Ovary (tissue), 9 donors: Measurements from ENCODE around the gene PIP5K1B. TPM values are rescaled to one million over a fixed set of nuclear protein-coding genes. Genes with fewer than 3 reads are reported as not detected.
"Not testable (repeated sequence)": the region's sequence is repeated elsewhere in the genome, so short reads cannot be mapped to it uniquely, and the experiment has no call there.

Experiments
- DNase-seq, 5 donors: peaks; one replicate each; pipeline ENCODE4 v3.0.0-alpha.2; 2019 to 2020
- H3K27ac ChIP-seq, 2 donors: fragments of 200-600 bp; one replicate each; pipeline versions ENCODE4 v1.5.1 to v1.8.0; 2019 to 2022
- H3K27me3 ChIP-seq: fragments of 200-600 bp; one replicate; pipeline ENCODE4 v1.8.0; 2022
- H3K36me3 ChIP-seq: fragments of 200-600 bp; sonication (generic); one replicate; pipeline ENCODE4 v1.5.1; 2019
- H3K4me1 ChIP-seq: one replicate; pipeline ENCODE4 v1.8.1; 2013; ENCODE audit warnings: mild to moderate bottlenecking, moderate library complexity; ENCODE audit not compliant: insufficient read depth
- H3K4me3 ChIP-seq: fragments of 200-600 bp; sonication (generic); one replicate; pipeline ENCODE4 v1.5.1; 2017
- H3K9me3 ChIP-seq, 2 donors: fragments of 200-600 bp in 1 of 2; sonication (generic) in 1 of 2; one replicate each; pipeline versions ENCODE4 v1.5.1 to v1.8.1; 2013 to 2019; ENCODE audit warnings: mild to moderate bottlenecking in 1 of 2, moderate library complexity in 1 of 2
- CTCF ChIP-seq, 3 donors: fragments of 450-650 bp in 2 of 3; fragments of 200-600 bp in 1 of 3; IDR thresholded peaks; one replicate each; pipeline versions ENCODE4 v1.5.1 to v1.8.0; 2016 to 2022; ENCODE audit warnings: antibody characterized with exemption in 3 of 3, mild to moderate bottlenecking in 1 of 3
- EP300 ChIP-seq: sonication (generic); formaldehyde crosslinking; IDR thresholded peaks from one replicate; pipeline ENCODE4 v1.6.1; 2017; ENCODE audit warnings: antibody characterized with exemption
- POLR2A ChIP-seq: fragments of 450-650 bp; IDR thresholded peaks from one replicate; pipeline ENCODE4 v1.6.1; 2017; ENCODE audit warnings: antibody characterized with exemption, mild to moderate bottlenecking, moderate library complexity
- WGBS, 3 donors: extraction: QIAGEN DNeasy Blood & Tissue Kit in 1 of 3; methylation state at CpG; one replicate each; pipeline versions ENCODE4 v1.1.5 to v1.1.7; 2013 to 2017; 5-methylcytosine and 5-hydroxymethylcytosine counted together
- intact Hi-C, 4 donors: fragments of 100-400 bp; cut with DNase I; formaldehyde crosslinking; loops; one replicate each; pipeline versions ENCODE4 v1.11.0 to v1.15.1; 2022 to 2023
- polyA plus RNA-seq, 2 donors: library from polyadenylated mRNA; stranded (reverse); fragments of 200-250 nt in 1 of 2; fragments of 350-450 nt in 1 of 2; fragmentation: Illumina TruSeq in 1 of 2; extraction: RNeasy Lipid Tissue Mini Kit (QIAGEN cat#74804) in 1 of 2; gene quantifications; one replicate each; pipeline ENCODE4 v1.2.3, GENCODE V29; 2013 to 2014
- total RNA-seq, 7 donors: library from RNA; depleted of rRNA in 2 of 7; stranded (reverse); fragments of >200 nt in 2 of 7; fragmentation: NEBNext Ultra II Directional in 3 of 7; extraction: Animal tissue kit (Norgen Biotek cat#: 25700) in 3 of 7; gene quantifications; one replicate each; pipeline versions ENCODE4 v1.1.0 to v1.2.4, GENCODE V29; 2016 to 2023
- donor health status: DM: no; HTN: no; CAD: no; lungs with moderate emphysema.
- donor health status: DM: no; HTN: no; CAD: no.
- donor health status: Bipolar disorder and iron deficiency.
- donor health status: DM: yes; HTN: yes; CAD: no.
- donor health status: DM: no; HTN: no; CAD: no.
- donor health status: DM: yes; HTN: yes; CAD: no.

Gene PIP5K1B
- total and polyA plus RNA-seq, 9 donors = 0.36 to 3.4 (median 1.0) TPM

DNA sequence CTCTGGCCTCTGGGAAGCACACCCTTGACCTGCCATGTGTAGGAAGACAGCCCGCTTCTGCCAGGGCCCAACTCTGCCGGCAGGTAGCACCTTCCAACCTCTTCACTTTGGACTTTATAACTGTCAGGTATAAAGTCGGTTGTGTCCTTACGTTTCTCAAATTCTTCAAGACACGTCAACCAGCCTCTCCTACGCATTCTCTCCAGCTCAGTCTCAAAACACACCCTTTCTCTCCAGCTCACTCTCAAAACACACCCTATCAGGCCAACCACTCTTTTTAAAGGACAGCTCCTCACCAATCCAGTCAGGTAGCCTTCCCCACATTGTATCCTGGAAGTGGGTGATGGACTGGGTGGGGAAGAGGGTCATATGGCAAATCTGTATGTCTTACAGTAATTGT, 344.1 kb downstream of the PIP5K1B start:
- H3K4me1 ChIP-seq = peaks cover 5% of the 10 kb centered on the region
- H3K9me3 ChIP-seq = no peaks in the 10 kb centered on the region
- H3K36me3 ChIP-seq = no peaks in the 10 kb centered on the region
- no peaks in the 10 kb centered on the region for H3K27me3 ChIP-seq
- WGBS, 3 donors = 43 to 61% (median 46%) methylated on average over 6 of the region's 6 CpGs
- intact Hi-C loops = loop anchor here in 1 of 4 donors (10.0 kb wide), 1 partner anchor 1556 kb away; no protein-coding TSS in a partner anchor
- H3K27ac ChIP-seq = no peak overlapping the region
- DNase-seq = no peak
- no peak overlapping the region for H3K4me3 ChIP-seq
- TF ChIP-seq EP300 (no peak), CTCF (IDR thresholded peaks at IDR 0.05) (no peak), POLR2A (no peak)

DNA sequence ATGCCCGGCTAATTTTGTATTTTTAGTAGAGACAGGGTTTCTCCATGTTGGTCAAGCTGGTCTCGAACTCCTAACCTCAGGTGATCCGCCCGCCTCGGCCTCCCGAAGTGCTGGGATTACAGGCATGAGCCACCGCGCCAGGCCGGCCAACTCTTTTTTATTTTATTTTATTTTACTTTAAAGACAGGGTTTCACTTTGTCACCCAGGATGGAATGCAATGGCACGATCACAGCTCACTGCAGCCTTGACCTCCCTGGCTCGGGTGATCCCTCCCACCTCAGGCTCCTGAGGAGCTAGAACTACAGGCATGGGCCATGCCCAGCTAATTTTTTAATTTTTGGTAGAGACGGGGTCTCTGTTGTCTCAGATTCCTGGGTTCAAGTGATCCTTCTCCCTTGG, 345.9 kb downstream of the PIP5K1B start:
- not testable (repeated sequence) for H3K36me3 ChIP-seq, DNase-seq, H3K27me3 ChIP-seq, H3K9me3 ChIP-seq, H3K27ac ChIP-seq, H3K4me1 ChIP-seq, H3K4me3 ChIP-seq
- intact Hi-C loops = loop anchor here in 1 of 4 donors (5.0 to 10.0 kb wide), 2 partner anchors 94 to 141 kb away; no protein-coding TSS in a partner anchor
- 84 to 90% (median 87%) methylated on average over 12 of the region's 12 CpGs for WGBS, 3 donors

GRCh38 chr9:69054989-69055388, 349.9 kb downstream of the PIP5K1B start:
- no peaks in the 10 kb centered on the region for H3K36me3 ChIP-seq

DNA sequence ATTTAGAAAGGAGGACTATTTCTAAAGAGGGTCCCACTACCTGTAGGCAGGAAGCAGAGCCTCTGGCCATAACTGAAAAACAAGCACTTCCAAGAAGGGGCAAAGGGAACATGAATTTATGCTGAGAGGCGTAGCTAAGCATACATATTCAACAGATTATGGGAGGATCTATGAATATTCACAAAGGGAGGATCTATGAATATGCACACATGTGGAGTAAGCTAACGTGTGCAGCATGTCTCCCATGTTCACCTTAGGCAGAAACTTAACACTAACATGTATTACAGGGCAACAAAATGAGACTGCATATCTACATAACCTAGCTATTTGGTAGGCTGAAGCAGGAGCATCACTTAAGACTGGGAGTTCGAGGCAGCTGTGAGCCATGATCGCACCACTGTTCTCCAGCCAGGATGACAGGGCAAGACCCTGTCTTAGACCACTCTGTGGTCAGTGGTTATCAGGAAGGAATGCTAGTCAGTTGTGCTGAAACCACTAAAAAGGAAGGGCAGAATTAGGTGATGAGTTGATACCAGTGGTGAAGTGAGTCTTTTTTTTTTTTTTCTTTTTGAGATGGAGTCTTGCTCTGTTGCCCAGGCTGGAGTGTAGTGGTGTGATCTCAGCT, 351.3 kb downstream of the PIP5K1B start:
- TF ChIP-seq POLR2A (no peak), EP300 (no peak), CTCF (IDR thresholded peaks at IDR 0.05) (no peak)
- no peaks in the 10 kb centered on the region for H3K4me1 ChIP-seq
- no peak overlapping the region for H3K27ac ChIP-seq
- no peak for DNase-seq
- H3K36me3 ChIP-seq = no peaks in the 10 kb centered on the region
- H3K4me3 ChIP-seq = no peak overlapping the region
- 91 to 96% (median 94%) methylated on average over 4 of the region's 4 CpGs for WGBS, 3 donors
- intact Hi-C loops = loop anchor here in 3 of 4 donors (5.0 to 10.0 kb wide), 2 partner anchors 88 to 136 kb away; no protein-coding TSS in a partner anchor
- H3K9me3 ChIP-seq = no peaks in the 10 kb centered on the region
- H3K27me3 ChIP-seq = no peaks in the 10 kb centered on the region

More at GRCh38 chr9:69054989-69055388, 349.9 kb downstream of the PIP5K1B start:
- DNase-seq = no peak
- intact Hi-C loops = loop anchor here in 3 of 4 donors (5.0 to 10.0 kb wide), 2 partner anchors 90 to 137 kb away; no protein-coding TSS in a partner anchor
- WGBS, 3 donors = 35 to 53% (median 41%) methylated on average over 1 of the region's 1 CpG
- no peaks in the 10 kb centered on the region for H3K9me3 ChIP-seq
- H3K27me3 ChIP-seq = no peaks in the 10 kb centered on the region
- no peak overlapping the region for H3K4me3 ChIP-seq
- no peak overlapping the region for H3K27ac ChIP-seq
- TF ChIP-seq CTCF (IDR thresholded peaks at IDR 0.05) (no peak), POLR2A (no peak), EP300 (no peak)
- no peaks in the 10 kb centered on the region for H3K4me1 ChIP-seq

DNA sequence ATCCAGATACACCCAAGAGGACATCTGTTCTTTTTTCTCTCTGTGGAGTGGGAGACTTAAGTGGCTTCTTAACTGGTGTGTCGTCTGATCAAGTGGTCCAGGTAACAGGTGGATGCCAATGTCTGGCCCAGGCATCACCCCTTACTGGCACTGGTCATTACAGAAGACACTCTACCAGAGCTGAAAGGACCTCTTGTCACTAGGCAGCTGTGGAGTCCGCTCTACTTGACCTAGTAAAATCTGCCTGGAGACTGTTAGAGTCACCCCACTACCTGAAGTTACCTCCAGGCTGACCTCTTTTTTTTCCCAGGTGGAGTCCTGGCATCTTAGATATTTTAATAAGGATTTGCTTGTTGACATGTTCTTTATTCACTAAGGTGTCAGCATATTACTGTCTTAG, 353.1 kb downstream of the PIP5K1B start:
- no peak for DNase-seq
- H3K9me3 ChIP-seq = no peaks in the 10 kb centered on the region
- no peaks in the 10 kb centered on the region for H3K36me3 ChIP-seq
- WGBS, 3 donors = 90 to 95% (median 92%) methylated on average over 2 of the region's 2 CpGs
- H3K27me3 ChIP-seq = no peaks in the 10 kb centered on the region
- intact Hi-C loops = loop anchor here in 3 of 4 donors (5.0 to 10.0 kb wide), 2 partner anchors 87 to 134 kb away; no protein-coding TSS in a partner anchor
- H3K27ac ChIP-seq = no peak overlapping the region
- no peak overlapping the region for H3K4me3 ChIP-seq
- no peak for TF ChIP-seq EP300
- TF ChIP-seq POLR2A = no peak
- no peak for TF ChIP-seq CTCF (IDR thresholded peaks at IDR 0.05)
- no peaks in the 10 kb centered on the region for H3K4me1 ChIP-seq
